Nasal cavity respiratory epithelium epithelial cell of viscerocranial mucosa (primary cell): ENCODE results near the gene ZNF394. TPM values are rescaled to one million over a fixed set of nuclear protein-coding genes. Genes with fewer than 3 reads are reported as not detected.

Source experiments
- total RNA-seq: library from RNA; depleted of rRNA; stranded (reverse); fragments of >200 nt; gene quantifications from 2 replicates; pipeline ENCODE4 v1.2.3, GENCODE V29; 2014

The ZNF394 gene
- total RNA-seq = 19.8 and 25.3 TPM in 2 replicates

DNA sequence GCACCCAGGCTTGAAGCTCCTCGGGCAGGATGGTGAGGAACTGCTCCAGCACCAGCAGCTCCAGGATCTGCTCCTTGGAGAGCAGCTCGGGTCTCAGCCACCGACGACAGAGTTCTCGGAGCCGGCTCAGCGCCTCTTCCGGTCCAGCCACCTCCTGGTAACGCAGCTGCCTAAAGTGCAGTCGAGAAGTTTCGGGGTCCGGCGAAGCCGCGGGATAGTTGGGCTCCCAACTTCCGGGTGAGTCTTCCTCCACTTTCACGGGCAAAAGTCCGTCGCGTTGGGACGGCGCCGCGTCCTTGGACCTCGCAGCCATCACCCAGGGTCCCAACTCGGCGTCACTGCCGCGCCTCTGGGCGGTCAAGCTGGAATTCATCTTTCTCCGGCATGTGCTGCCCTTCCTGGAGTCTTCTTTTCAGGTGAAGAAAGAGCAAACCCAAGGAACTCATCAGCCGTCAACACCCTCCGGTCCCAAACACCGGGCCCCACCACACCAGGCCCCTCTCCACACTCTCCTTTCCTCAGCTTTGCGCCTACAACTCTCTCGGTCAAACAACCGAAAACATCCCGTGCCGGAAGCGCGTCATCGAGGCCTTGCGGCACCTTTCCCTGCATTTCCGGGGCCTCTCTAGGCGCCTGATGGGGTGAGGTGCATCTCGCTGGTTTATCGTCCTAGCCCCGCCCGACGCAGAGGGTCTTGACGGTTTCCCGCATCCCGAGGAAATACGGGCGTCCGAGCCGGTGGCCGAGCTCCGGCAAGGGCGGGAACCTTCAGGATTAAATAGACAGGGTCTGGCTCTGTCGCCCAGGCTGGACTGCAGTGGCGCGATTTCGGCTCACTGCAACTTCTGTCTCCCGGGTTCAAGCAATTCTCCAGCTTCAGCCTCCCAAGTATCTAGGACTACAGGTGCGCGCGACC is at the start of gene ZNF394:
Gene ZNF394, minus strand, starts transcription at position 561 of the 916 bp plus-strand sequence. Its CDS starts 188 bp downstream, at position 373.

GRCh38 chr7:99504603-99505323 is 4.7 kb upstream of the ZNF394 start, which contains the start of gene ZKSCAN5:
TSS of gene ZKSCAN5 (plus strand) at chr7:99504662. CDS start at chr7:99506045, 1,383 bp downstream.

DNA sequence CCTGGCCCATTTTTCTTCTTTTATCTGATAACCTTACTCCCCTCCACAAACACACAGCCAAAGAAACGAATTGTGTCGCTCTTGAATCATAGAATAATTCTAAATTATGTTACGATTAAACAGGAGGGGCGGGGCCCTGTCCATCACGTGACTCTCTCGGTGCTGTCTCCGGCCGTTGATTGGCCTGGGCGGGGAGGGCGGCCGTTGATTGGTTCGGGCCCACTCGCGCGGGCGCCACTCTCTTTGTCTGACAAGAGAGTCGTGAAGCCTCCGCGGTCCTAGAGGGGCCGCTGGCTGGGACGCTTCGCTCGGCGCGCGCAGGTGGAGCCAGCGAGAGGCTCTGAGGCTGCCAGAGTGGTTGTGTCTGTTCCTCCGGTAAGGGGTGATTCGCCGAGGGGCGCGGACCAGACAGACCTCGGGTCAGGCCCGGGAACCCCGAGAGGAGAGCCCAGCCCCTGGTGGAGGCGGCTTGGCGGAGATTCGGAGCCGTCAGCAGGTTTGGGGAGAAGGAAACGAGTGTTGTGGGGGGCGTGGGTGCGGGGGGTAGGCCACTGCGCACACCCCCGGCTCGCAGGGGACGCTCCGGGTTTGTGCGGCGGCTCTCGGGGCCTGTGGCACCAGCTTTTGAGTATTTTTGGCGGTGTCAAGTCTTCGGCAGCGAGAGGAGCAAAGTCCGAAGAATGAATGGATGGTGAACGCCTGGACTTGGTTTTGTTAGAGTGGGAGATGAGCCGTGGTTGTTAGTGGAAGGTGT is 27.3 kb downstream of the ZNF394 start, which contains the start of gene ZNF789:
Gene ZNF789, plus strand, starts transcription at position 330 of the 754 bp plus-strand sequence. CDS start 3,567 bp downstream, outside the sequence.

Other genes starting within 250 kb of the ZNF394 start
- under 0.01 and 0.36 TPM in 2 replicates for gene MYH16, start 227.4 kb downstream of the ZNF394 start, total RNA-seq
- gene ARPC1A, start 174.4 kb downstream of the ZNF394 start, total RNA-seq = 141 and 239 TPM in 2 replicates
- gene ARPC1B, start 125.6 kb downstream of the ZNF394 start, total RNA-seq = 145 and 362 TPM in 2 replicates
- 37.9 and 57.8 TPM in 2 replicates for gene PDAP1, start 91.7 kb downstream of the ZNF394 start, total RNA-seq
- gene BUD31, start 91.3 kb downstream of the ZNF394 start, total RNA-seq = 99.3 and 134 TPM in 2 replicates
- 8.9 and 10.3 TPM in 2 replicates for gene PTCD1, start 61.5 kb downstream of the ZNF394 start, total RNA-seq
- 51.2 and 66.0 TPM in 2 replicates for gene CPSF4, start 61.3 kb downstream of the ZNF394 start, total RNA-seq
- 170 and 278 TPM in 2 replicates for gene ATP5MF, start 34.1 kb downstream of the ZNF394 start, total RNA-seq
- gene ZNF789, start 27.4 kb downstream of the ZNF394 start, total RNA-seq = 1.7 and 5.8 TPM in 2 replicates
- gene ZKSCAN5, start 4.4 kb upstream of the ZNF394 start, total RNA-seq = 15.0 and 18.7 TPM in 2 replicates
- 6.2 and 11.7 TPM in 2 replicates for gene FAM200A, start 51.8 kb upstream of the ZNF394 start, total RNA-seq
- gene ZNF655, start 58.4 kb upstream of the ZNF394 start, total RNA-seq = 38.3 and 65.4 TPM in 2 replicates
- gene TMEM225B, start 98.0 kb upstream of the ZNF394 start, total RNA-seq = 0.43 and 1.4 TPM in 2 replicates
- 12.0 and 20.4 TPM in 2 replicates for gene ZSCAN25, start 116.7 kb upstream of the ZNF394 start, total RNA-seq
- gene CYP3A5, start 179.7 kb upstream of the ZNF394 start, total RNA-seq = 2.9 and 5.1 TPM in 2 replicates
- gene CYP3A7, start 234.9 kb upstream of the ZNF394 start, total RNA-seq = 0.07 TPM in 1 of 2 replicates, not detected in the other